ENCODE measurements around the gene KCNE3.

KCNE3 gene, protein sequence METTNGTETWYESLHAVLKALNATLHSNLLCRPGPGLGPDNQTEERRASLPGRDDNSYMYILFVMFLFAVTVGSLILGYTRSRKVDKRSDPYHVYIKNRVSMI
- total RNA-seq = 0 to 0.30 (median 0) reads per million in 4 donors

DNA sequence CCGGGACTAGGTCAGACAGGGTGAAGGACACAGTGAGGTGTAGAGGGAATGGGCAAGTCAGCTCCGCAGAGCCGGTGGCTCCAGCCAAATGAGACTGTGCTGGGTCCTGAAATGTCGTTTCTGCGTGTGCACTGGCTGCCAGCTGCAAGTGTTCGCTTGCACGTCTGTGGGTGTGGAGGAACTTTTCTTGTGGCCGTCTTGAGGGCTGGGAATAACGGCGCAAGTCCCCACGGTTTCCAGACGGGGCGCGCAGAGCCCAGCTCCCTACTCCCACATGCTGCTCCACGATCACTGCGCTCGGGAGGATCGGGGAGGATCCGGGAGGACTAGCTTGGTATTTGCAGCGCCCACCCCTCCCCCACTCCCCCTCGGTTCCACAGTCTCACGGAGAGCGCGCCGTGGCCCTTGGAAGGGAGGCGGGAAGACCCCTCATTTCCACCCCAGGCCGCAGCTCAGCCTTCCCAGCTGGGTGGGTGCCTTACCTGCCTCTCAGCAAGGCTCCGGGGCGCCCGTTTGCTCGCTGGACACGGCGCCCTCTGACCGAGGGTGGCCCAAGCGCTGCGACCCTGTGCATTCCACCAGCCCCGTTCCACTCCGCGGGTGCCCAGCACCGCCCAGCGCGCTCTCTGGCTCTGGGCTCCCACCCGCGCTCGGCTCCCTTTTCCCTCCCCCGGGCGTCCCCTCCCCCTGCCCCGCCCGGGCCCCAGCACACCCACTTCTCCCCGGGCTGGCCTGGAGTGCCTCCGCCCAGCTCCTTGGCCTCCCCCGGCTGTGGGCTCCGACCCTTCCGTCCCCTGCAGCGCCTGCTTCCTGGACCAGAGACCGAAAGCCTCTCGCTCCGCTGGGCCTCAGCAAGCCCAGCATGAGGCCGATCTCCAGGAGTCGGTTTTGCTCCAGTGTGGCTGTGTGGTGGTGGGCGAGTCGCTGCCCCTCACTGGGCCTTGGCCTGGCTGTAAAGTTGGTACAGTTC, at the start of gene KCNE3:
TSS of gene KCNE3 (minus strand) at position 634 of the 970 bp plus-strand sequence. CDS start 9,986 bp downstream, outside the sequence.
- DNase-seq = no peak

DNA sequence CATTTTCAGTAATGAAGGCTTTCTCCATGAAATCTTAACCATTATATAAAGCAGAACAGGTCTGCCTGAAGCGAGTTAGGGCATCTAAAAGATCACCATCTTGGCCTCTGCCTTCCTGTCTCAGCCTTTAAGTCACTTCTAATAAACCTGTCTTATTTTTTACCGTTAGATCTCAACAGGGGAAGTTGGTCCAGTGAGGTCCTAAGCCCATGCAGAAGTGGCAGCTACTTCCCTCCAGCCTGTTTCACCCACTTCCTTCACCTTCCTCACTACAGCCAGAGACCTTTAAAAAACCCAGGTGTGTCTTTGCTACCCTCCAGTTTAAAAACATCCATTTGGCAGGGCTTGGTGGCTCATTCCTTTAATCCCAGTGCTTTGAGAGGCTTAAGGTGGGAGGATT, 40.2 kb upstream of the KCNE3 start:
- DNase-seq = no peak

GRCh38 chr11:74506823-74507222, 39.5 kb upstream of the KCNE3 start:
- DNase-seq = no peak

DNA sequence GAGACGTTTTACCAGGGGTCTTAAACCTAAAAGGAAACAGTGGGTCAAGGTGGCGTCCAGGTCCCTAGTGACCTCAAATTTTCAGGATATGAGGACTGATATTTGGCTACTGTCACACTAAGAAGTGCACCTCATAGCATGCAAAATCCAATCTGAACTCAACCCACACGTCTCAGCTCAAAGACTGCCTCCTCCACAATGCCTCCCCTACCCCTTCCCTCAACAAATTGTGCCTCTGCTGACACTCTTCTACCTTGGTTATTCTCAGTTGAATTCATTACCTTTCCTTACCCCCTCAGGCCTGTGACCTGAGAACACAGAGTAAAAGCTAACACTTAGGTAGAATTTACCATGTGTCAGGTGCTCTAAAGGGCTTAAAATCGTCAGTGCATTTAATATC, 38.6 kb upstream of the KCNE3 start:
- DNase-seq = no peak

- no peak for DNase-seq
Measured at GRCh38 chr11:74504100-74504691, 36.8 kb upstream of the KCNE3 start.

DNA sequence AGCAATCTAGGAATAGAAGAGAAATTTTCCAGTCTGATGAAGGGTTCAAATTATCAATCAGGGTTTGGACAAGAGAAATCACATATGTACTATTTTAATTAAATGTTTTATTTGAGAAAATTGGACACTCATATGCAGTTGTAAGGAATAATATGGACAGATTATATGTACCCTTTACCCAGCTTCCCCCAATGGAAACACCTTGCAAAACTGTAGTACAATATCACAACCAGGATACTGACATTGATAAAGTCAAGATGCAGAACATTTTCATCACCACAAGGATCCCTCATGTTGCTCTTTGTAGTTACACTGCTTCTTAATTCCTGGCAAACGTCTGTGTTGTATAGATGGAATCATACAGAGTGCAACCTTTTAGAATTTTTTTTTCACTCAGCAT, 27.6 kb upstream of the KCNE3 start:
- no peak for DNase-seq

DNA sequence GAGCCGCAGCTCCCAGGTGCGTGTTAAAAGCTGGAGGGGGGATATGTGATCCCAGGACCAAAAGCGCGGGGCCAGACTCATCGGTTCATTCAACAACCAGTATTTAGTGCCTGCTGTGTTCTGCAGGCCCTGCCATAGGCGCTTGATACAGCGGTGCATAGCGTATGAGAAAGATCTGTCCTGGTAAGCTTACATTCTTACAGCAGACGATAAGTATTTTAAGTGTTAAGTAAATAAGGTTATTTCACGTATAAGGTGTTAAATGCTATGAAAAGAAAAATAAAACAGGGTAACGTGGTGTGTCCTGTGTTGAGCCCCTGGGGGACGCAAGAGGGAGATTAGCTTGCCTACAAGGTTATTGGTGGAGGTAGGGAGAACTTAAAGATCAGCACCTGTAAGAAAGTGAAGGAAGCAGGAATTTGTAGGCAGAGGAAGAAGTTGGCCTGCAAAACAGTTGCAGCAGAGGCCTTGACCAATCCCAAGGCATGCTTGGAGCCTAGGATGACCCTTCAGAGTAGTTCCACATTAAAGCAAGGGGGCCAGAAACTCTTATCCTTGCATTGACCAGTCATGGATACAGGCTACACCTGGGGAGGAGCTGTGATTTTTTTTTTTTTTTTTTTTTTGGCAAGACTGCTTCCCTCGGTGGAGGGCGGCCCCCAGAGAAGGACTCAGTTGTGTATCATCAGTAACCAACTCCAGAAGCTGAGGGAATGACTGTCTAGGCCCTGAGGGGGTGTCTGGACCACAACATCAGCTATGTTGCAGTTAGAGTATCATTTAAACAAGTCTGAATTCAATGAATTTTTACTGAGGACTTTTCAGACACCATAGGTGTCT, 26.7 kb upstream of the KCNE3 start:
- DNase-seq = no peak

DNA sequence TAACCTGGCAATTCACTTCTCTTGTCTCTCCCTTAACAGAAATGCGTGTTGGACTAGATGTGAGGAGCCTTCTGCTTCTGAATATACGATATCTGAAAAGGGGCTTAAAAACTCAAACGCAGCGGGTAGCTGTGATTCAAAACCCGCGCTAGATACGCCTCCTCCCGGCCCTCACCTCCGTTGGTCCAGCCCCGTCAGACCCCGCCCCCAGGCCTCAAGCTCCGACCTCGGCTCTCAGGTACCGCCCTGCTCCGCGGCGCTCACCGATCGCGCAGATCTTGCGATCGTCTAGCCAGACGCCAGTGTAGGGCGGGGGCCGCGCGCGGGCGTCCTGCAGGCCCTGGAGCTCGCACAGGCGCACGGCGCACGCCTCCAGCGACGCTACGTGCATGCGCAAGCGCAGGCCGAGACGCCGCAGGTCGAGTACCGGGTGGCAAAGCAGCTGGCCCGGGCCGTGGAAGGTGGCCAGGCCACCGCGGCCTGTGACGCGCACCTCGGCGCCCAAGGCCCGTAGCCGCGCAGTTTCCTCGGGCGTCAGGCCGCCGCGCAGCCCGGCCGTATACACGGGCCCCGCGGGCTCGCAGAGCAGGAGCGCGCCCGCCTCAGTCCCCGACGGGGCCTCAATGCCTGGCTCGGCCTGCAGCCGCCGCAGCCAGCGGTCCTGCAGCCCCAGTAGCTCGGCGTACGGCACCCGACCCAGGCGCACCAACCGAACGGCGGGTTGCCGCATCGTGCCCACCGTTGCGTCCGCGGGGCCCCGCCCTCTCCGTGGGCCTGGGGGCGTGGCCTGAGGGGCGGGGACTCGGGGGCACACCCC, 25.8 kb upstream of the KCNE3 start, which contains the start of gene LIPT2:
TSS of gene LIPT2 (minus strand) at position 751 of the 817 bp plus-strand sequence. CDS start at position 730, 21 bp downstream.
- DNase-seq = peak; percentile 96 to 99 (median 98)

GRCh38 chr11:74492084-74492483, 24.7 kb upstream of the KCNE3 start:
- no peak for DNase-seq

- no peak for DNase-seq
Measured at GRCh38 chr11:74490941-74491340, 23.6 kb upstream of the KCNE3 start.

DNA sequence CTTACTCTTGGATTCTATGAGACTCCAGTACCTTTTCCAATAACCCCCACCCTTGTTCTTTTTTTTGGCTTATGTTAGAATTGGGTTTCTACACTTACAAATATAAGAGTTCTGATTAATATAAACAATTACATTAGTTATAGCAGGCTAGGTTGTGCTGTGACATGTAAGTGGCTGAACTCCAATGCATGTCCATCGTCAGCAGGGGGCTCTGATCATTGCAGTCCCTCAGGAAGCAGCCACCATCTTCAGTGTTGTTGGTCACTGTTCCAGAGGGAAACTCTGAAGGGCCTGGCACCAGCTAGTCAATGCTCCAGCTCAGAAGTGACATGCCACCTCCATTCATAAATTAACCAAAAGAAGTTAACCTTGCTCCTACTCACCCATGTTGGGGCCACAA, 20.5 kb upstream of the KCNE3 start:
- no peak for DNase-seq

DNA sequence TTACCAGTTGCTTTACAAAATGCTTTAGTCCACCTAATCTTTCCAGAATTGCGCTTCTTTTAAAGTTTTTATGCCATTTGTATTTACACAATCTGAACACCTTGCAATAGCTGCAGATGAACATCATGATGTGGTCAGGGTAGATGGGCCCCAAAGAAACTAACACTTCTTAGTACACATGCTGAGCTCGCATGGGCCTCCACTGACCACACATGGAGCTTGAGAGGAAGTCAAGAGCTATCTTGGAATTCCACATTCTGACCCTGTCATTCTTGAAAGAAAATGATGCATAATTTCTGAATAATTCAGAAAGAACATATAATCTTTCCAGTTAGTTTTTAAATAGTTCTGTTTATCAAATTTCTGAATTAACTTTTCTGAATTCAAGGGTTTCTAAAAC, 18.5 kb upstream of the KCNE3 start:
- DNase-seq = no peak

- DNase-seq = no peak
Measured at GRCh38 chr11:74480688-74481417, 13.5 kb upstream of the KCNE3 start.

DNA sequence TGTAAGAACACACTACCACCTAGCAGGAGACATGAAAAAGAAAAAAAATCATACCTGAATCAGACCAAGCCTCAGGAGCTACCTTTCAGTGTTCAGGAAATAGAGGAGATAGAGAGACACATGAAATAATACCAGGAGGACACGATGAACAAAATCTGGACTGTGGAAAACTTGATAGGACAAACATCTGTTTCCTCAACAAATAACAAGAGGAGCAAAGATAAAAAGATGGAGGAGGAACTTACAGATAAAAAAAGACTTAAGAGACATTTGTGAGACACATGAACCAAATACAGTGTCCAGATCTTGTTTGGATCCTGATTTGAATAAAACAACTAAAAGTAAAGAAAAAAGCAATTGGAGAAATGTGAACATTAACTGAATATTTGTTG, 12.4 kb upstream of the KCNE3 start:
- DNase-seq = no peak

DNA sequence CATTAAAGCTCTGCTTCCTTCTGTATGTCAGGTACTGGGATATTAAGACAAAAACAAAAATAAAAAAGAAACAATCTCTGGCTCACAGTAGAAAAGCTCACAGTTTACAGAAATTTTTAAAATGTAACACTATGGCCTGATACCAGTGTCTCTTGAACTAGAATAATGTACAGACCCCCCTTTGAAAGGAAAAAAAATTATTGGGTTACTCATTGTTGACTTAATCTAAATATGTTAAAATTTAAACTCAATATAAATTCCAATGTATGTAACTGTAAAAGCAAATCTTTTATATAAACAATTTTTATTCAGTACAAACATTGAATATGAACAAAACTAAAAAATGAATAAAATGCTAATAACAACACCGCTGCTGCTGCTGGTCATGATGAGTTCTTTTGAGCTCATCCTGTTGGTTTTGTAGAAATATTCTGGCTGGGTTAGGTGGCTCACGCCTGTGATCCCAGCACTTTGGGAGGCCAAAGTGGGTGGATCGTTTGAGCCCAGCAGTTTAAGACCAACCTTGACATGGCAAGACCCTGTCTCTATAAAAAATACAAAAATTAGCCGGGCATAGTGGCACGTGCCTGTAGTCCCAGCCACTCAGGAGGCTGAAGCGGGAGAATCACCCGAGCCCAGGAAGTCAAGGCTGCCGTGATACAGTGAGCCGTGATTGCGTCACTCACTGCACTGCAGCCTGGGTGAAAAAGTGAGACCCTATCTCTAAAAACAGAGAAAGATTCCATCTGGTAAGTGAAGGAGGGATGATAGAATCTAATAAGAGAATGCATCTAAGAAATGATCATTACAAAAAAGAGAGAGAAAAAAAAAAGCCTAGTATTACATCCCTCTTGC, 11.8 kb upstream of the KCNE3 start:
- DNase-seq = no peak

GRCh38 chr11:74476536-74476935, 9.2 kb upstream of the KCNE3 start:
- no peak for DNase-seq

GRCh38 chr11:74474316-74474715, 7.0 kb upstream of the KCNE3 start:
- no peak for DNase-seq

GRCh38 chr11:74473382-74474173, 6.2 kb upstream of the KCNE3 start:
- no peak for DNase-seq
